Spleen (tissue), 7 donors: Measurements from ENCODE around the gene SMIM14.

Experiments used
- CTCF ChIP-seq, 11 experiments: fragments of 200-600 bp in 7 of 11; fragments of 450-650 bp in 4 of 11; sonication (generic) in 4 of 11; IDR thresholded peaks in 8 of 11; conservative IDR thresholded peaks in 3 of 11; 1 replicate in 7 of 11; 2 replicates in 4 of 11; pipeline versions ENCODE4 v1.4.0 to v1.8.0; 2016 to 2021; ENCODE audit warnings: antibody characterized with exemption in 11 of 11, inconsistent platforms in 4 of 11, mild to moderate bottlenecking in 1 of 11
- POLR2A ChIP-seq, 3 donors: fragments of 450-650 bp; IDR thresholded peaks; one replicate each; pipeline ENCODE4 v1.5.1; 2017; ENCODE audit warnings: antibody characterized with exemption in 3 of 3, mild to moderate bottlenecking in 1 of 3
- POLR2AphosphoS5 ChIP-seq, 3 donors: sonication (generic); formaldehyde crosslinking; IDR thresholded peaks; one replicate each; pipeline ENCODE4 v1.5.1; 2017; ENCODE audit warnings: antibody characterized with exemption in 3 of 3
- donor health status: DM: no; HTN: no; CAD: no; lungs with moderate emphysema.
- donor health status: DM: no; HTN: no; CAD: no.
- donor health status: DM: no; HTN: no; CAD: no.

- TF ChIP-seq CTCF (IDR thresholded peaks at IDR 0.05 in 8 of 11, conservative IDR thresholded peaks at IDR 0.05 in 3 of 11) (no peak), POLR2AphosphoS5 (IDR thresholded peaks at IDR 0.05) (no peak), POLR2A (IDR thresholded peaks at IDR 0.05) (no peak)
Measured at GRCh38 chr4:39631700-39632079, 7.0 kb downstream of the SMIM14 start.
